HG03521 (cell line): Measurements from ENCODE around the gene ZNF652.
"Not testable (repeated sequence)": the region's sequence is repeated elsewhere in the genome, so short reads cannot be mapped to it uniquely, and the experiment has no call there.

ENCODE experiments used
- ATAC-seq: cut with Tn5 transposase; IDR thresholded peaks from one replicate; pipeline ENCODE4 v1.9.1; 2021; ENCODE audit warnings: mild to moderate bottlenecking, moderate library complexity; ENCODE audit not compliant: unreplicated experiment

Gene ZNF652

GRCh38 chr17:49318435-49318965 is 43.5 kb downstream of the ZNF652 start:
- ATAC-seq = no peak

- ATAC-seq = no peak
Observed at GRCh38 chr17:49316889-49317675, 45.0 kb downstream of the ZNF652 start.

- ATAC-seq = no peak
Observed at GRCh38 chr17:49316258-49316570, 45.8 kb downstream of the ZNF652 start.

- ATAC-seq = no peak
Observed at GRCh38 chr17:49315551-49316257, 46.3 kb downstream of the ZNF652 start.

DNA sequence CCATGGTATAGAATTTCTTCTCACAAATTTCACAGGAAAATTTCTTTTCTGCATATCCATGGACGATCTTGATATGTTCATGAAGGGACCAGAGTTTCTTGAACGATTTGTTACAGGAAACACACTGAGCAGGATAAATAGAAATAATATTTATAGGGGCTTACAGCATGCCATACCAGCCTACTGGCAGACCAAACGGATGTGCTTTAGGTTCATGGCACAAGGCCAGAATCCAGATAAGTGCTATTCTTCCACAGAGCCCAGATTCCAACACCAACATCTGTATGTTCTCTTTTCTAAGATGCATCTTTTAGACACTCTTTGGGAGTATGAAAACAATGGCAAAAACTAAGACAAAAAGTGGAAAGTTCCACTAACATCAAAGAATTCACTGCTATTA is 49.3 kb downstream of the ZNF652 start:
- no peak for ATAC-seq

DNA sequence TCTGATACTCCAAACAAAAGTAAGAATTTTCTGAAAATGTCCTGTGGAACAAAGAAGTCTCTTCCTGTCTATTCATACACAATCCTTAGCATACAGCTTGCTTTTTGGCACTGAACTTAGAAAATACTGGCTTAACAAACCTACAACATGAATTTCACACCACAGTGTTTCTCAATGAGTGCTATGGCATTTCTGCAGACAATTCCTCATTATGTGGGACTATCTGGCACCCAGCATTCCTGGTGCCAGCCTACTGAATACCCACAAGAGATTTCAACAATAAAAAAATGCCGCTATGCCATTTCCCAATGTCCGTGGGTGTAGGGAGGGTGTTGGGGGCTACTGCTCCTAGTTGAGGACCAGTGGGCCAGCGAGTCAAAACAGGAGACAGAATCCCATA is 62.1 kb downstream of the ZNF652 start:
- no peak for ATAC-seq

GRCh38 chr17:49298371-49298976 is 63.6 kb downstream of the ZNF652 start:
- no peak for ATAC-seq

DNA sequence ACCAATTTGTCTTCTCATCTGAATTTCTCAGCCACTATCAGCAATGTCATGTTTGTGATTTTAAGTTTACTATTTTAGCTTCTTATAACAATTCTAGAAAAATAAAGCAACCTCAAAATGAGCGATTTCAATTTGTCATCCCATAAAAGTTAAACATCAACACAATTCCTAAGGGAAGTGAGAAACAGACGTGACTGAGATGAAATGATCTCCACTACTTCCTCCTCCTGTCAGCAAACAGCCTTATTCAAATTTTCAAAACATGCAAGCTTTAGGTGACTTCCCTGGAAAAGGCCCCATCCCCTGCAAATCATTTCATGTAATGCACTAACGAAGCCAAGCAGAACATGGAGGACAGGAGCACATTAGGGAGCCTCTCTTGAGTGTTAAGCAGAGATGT is 64.9 kb downstream of the ZNF652 start:
- ATAC-seq = no peak

DNA sequence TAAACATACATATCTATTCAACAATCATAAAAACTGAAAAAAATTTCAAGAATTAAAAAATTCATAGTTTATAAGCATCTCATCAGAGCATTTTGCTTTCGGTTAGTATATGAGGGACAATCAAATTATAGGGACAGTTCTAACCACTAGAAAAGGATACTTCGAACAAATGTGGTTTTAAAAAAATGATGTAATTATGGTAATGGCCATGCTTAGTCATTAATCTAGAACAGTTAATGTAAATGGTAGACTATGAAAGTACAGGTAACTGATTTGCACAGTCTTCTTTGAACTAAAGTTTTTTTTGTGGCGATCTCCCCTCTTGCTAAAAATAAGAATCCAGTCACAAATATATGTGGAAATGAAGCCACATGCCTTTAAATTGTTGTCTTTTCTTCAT is 67.9 kb downstream of the ZNF652 start:
- ATAC-seq = no peak

- ATAC-seq = no peak
Observed at GRCh38 chr17:49292901-49293300, 69.1 kb downstream of the ZNF652 start.

DNA sequence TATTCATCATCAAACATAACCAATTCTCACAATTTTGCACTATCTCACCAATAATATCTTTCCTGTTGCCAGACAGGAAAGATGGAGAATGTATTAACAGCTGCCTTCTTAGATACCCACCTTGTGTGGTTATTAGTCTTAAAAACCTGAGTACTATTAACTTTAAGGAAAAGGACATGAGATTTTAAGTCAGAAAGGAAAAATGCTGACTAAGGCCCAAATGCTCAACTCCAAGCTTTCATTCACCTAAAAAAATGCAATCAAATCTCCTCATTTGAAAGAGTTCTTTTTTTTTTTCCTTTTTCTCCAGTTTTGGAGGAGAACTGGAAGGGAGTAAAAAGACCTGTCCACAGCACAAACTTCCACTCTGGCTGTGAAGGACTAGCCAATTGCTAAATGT is 70.1 kb downstream of the ZNF652 start:
- no peak for ATAC-seq

- no peak for ATAC-seq
Observed at GRCh38 chr17:49290690-49291359, 71.2 kb downstream of the ZNF652 start.

GRCh38 chr17:49288388-49288787 is 73.7 kb downstream of the ZNF652 start:
- no peak for ATAC-seq

GRCh38 chr17:49287481-49287880 is 74.6 kb downstream of the ZNF652 start:
- no peak for ATAC-seq

GRCh38 chr17:49286261-49286973 is 75.6 kb downstream of the ZNF652 start:
- not testable (repeated sequence) for ATAC-seq

GRCh38 chr17:49285716-49286115 is 76.3 kb downstream of the ZNF652 start:
- no peak for ATAC-seq

DNA sequence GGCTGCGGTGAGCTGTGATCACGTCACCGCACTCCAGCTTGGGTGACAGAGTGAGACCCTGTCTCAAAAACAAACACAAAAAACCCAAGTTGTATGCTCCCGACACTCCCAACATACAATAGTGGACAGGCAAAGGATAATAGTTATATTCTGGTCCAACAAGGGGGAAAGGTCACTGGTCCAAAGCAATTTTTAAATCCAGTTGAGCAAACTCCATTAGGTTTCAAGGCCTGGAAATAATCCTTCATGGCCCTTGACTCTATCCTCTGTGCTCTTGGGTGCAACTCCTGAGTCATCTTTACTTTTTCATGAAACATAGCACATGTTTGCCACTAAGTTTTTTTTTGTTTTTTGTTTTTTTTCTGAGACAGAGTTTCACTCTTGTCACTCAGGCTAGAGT is 81.1 kb downstream of the ZNF652 start:
- ATAC-seq = no peak

DNA sequence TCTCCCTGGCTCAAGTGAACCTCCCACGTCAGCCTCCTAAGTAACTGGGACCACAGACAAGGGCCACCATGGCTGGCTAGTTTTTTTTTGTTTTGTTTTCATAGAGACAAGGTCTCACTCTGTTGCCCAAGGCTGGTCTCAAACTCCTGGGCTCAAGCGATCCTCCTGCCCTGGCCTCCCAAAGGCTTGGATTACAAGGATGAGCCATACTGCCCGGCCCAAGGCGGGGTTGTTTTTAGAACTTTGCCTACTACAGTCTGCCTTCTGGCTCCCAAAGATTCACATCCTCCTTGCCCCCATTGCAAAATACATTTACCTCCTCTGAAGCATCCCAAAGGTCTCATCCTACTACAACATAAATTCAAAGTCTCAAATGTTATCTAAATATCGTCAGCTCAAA is 82.0 kb downstream of the ZNF652 start:
- no peak for ATAC-seq

DNA sequence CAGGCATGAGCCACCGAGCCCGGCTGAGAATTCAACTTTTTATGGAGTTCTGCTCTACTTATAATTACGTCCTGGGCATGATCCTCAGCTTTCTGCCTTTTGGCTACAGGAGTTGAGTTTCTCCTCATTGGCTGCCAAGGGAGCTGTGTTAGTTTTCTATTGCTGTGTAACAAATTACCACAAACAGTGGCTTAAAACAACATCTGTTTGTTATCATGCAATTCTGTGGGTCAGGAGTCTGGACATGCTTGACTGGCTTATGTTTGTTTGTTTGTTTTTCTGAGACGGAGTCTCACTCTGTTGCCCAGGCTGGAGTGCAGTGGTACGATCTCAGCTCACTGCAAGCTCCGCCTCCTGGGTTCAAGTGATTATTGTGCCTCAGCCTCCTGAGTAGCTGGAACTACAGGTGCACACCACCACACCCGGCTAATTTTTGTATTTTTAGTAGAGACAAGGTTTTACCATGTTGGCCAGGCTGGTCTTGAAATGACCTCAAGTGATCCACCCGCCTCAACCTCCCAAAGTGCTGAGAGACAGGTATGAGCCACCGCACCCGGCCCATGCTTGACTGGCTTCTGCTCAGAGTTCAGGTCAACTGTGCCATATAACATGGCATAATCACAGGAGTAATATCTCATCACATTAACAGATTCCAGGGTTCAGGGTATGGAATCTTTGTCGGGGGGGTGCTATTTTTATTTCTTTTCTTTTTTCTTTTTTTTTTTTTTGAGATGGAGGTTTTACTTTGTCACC is 82.6 kb downstream of the ZNF652 start:
- ATAC-seq = not testable (repeated sequence)

DNA sequence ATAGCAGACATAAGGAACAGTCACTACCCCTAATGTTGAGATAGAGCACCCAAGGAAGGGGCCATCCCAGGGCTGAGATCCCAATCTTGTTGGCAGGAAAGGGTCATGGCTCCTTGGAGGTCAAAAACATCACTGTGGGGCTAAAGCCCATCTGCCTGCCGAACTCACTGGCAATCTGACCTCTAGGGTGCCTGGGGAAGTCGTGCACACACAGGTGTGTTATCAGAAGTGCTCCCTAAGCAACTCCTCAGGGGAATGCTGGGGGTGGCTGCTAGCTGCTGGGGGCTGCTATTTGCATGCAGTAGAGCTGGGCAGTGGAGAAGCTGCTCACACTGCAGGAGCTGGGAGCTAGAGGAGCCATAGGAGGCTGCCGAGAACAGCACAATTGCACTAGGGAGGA is 84.0 kb downstream of the ZNF652 start:
- no peak for ATAC-seq
